ENCODE data around the gene LCNL1.

Gene LCNL1

DNA sequence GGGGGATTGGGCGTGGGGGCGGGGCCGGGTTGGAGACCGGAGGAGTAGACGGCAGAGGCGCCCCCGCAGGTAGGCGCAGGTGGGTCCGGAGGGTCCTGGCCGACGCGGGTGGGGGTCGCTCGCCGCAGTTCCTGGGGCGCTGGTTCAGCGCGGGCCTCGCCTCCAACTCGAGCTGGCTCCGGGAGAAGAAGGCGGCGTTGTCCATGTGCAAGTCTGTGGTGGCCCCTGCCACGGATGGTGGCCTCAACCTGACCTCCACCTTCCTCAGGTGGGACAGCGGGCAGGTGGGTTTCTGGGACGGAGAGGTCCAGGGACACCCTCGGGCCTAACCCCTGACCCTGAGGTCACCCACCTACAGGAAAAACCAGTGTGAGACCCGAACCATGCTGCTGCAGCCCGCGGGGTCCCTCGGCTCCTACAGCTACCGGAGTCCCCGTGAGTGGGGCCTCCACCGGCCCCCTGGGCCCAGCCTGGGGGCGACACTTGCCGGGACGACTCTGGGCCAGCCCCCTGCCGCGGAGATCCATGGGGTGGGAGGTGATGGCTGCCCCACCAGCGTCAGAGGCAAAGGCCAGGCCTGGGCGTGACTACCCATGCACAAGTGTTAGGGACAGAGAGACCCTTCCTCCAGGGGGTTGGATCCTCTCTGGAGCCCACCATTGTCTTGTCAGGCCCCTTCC lies 3.8 kb upstream of the LCNL1 start:
- 71% methylated on average over 40 to 41 of the region's 41 CpGs for WGBS, 2 experiments (ENCODE audit: insufficient coverage in 2 of 2)
- Histone ChIP-seq H3K9me3 (ENCODE audit: control insufficient read depth, low read length) (no peaks in the 10 kb centered on the region), H3K4me1 (ENCODE audit: control insufficient read depth, insufficient read depth, low read length, poor library complexity, severe bottlenecking) (peaks cover 14% of the 10 kb centered on the region), H3K36me3 (ENCODE audit: control insufficient read depth, insufficient read depth, low read length) (no peaks in the 10 kb centered on the region), H3K4me3 (ENCODE audit: extremely low read depth, insufficient read depth, low read length, poor library complexity, severe bottlenecking) (no peak overlapping the region), H3K27ac (ENCODE audit: low read depth, low read length, severe bottlenecking) (no peak overlapping the region)

DNA sequence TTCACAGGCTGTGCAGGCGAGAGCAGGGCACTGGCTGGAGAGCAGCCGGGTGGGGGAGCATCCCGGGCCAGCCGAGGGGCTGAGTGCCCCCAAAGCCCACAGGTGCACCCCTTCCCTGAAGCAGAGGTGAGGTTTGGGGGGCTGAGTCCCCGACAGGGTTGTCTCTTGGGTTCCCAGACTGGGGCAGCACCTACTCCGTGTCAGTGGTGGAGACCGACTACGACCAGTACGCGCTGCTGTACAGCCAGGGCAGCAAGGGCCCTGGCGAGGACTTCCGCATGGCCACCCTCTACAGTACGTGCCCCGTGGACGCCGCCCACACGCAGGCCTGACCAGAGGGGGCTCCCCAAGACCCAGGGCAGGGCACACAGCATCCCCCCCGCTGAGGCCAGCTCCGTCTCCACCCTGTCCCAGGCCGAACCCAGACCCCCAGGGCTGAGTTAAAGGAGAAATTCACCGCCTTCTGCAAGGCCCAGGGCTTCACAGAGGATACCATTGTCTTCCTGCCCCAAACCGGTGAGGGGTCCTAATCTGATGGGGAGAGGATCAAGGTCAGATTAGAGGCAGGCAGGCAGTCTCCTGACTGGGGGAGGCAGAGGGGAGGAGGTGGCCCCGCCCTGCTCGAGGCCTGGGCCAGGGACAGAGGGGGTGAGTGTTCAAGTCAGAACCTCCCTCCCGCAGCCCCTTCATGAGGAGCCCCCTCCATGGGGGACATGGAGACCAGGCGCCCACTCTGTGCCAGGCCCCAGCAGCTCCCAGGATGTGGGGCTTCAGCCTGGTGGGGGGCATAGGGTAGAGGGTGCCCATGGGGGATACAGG lies 2.8 kb upstream of the LCNL1 start:
- H3K9me3 ChIP-seq (ENCODE audit: control insufficient read depth, low read length): no peaks in the 10 kb centered on the region
- WGBS, 2 experiments (ENCODE audit: insufficient coverage in 2 of 2): 90 to 92% methylated on average over 23 to 26 of the region's 26 CpGs
- no peak overlapping the region for H3K4me3 ChIP-seq (ENCODE audit: extremely low read depth, insufficient read depth, low read length, poor library complexity, severe bottlenecking)
- peaks cover 14% of the 10 kb centered on the region for H3K4me1 ChIP-seq (ENCODE audit: control insufficient read depth, insufficient read depth, low read length, poor library complexity, severe bottlenecking)
- H3K36me3 ChIP-seq (ENCODE audit: control insufficient read depth, insufficient read depth, low read length): no peaks in the 10 kb centered on the region
- no peak overlapping the region for H3K27ac ChIP-seq (ENCODE audit: low read depth, low read length, severe bottlenecking)

DNA sequence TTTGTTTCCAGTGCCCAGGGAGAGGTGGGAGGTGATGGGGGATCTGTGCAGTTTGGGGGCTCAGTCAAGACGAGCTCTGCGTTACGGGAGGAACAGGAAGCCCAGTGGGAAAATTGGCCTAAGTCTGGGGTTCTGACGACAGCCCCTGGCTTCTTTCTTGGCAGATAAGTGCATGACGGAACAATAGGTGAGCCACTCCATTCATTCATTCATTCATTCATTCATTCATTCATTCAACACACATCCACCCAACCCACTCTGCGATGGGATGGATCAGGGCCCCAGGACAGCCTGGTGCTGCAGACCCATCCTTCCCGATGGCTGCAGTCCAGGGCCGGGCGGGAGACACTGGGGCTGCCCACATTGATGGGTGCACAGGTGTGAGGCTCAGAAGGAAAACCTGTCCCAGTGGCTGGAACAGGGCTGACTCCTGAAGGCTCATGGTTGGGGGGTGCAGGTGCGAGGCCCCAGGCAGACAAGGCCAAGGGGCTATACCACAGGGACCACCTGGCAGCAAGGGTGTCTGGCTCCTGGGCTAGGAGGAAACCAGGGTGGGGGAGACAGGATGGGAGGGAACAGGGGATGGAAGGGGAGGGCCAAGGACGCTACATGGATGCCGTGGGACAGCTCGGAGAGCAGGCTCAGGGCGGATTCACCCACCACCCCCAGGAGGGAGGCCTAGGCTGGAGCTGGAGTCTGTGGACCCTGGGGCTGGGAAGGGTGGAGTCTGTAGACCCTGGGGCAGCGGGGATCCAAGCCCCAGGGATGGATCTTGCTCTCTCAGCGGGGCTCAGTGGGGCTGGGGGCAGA lies 1.9 kb upstream of the LCNL1 start:
- WGBS, 2 experiments (ENCODE audit: insufficient coverage in 2 of 2): 97% methylated on average over 11 to 13 of the region's 16 CpGs
- no peaks in the 10 kb centered on the region for H3K9me3 ChIP-seq (ENCODE audit: control insufficient read depth, low read length)

DNA sequence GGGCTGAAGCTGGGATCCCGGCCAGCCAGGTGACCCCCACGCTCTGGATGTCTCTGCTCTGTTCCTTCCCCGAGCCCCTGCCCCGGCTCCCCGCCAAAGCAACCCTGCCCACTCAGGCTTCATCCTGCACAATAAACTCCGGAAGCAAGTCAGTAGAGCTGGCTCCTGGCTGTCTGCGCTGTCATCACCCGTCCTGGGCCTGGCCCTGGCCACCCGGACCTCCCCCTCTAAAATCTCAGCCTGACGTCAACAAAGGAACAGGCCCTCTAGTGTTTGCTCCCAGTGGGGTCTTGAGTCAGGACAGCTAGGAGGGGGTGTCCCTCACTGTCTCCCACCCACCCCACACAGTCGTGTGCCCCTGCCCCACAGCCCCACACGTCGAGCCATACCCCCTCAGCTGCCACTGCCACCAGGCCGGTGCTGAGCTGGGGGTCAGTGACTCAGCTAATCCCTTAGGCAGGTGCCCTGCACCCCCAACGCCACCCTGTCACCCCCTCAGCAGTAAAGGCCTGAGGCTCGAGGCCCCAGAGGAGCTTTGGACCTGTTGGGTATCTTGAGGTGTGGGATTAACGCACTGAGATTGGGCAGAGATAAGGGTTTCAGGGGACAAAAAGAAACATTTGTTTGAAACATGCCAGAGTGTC lies 1.1 kb upstream of the LCNL1 start:
- no peaks in the 10 kb centered on the region for H3K9me3 ChIP-seq (ENCODE audit: control insufficient read depth, low read length)
- peaks cover 14% of the 10 kb centered on the region for H3K4me1 ChIP-seq (ENCODE audit: control insufficient read depth, insufficient read depth, low read length, poor library complexity, severe bottlenecking)
- no peak overlapping the region for H3K27ac ChIP-seq (ENCODE audit: low read depth, low read length, severe bottlenecking)
- H3K36me3 ChIP-seq (ENCODE audit: control insufficient read depth, insufficient read depth, low read length): no peaks in the 10 kb centered on the region
- no peak overlapping the region for H3K4me3 ChIP-seq (ENCODE audit: extremely low read depth, insufficient read depth, low read length, poor library complexity, severe bottlenecking)
- WGBS, 2 experiments (ENCODE audit: insufficient coverage in 2 of 2): 87 to 88% methylated on average over 6 to 11 of the region's 17 CpGs

More for the DNA sequence above, 1.9 kb upstream of the LCNL1 start:
- H3K4me3 ChIP-seq (ENCODE audit: extremely low read depth, insufficient read depth, low read length, poor library complexity, severe bottlenecking): no peak overlapping the region
- peaks cover 14% of the 10 kb centered on the region for H3K4me1 ChIP-seq (ENCODE audit: control insufficient read depth, insufficient read depth, low read length, poor library complexity, severe bottlenecking)
- H3K36me3 ChIP-seq (ENCODE audit: control insufficient read depth, insufficient read depth, low read length): no peaks in the 10 kb centered on the region
- no peak overlapping the region for H3K27ac ChIP-seq (ENCODE audit: low read depth, low read length, severe bottlenecking)

DNA sequence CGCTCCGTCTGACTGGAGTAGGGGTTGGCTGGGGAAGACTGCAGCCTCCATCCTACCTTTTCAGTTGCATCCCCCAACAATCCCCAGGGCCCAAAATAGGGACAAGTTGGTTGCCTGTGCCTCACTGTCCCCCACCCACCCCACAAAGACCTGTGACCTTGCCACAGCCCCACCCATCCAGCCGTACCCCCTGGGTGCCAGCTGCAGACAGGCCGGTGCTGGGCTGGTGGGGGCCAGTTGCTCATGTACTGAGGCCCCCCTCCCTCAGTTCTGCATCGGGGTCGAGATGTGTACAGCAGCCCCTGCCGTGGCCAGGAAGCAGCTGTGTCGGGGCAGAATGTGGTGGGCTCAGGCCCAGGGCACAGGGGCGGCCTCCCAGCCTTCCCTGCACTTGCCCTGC lies 374 bp downstream of the LCNL1 start:
- H3K36me3 ChIP-seq (ENCODE audit: control insufficient read depth, insufficient read depth, low read length): no peaks in the 10 kb centered on the region
- 88 to 93% methylated on average over 7 of the region's 9 CpGs for WGBS, 2 experiments (ENCODE audit: insufficient coverage in 2 of 2)
- no peaks in the 10 kb centered on the region for H3K9me3 ChIP-seq (ENCODE audit: control insufficient read depth, low read length)
- H3K27ac ChIP-seq (ENCODE audit: low read depth, low read length, severe bottlenecking): no peak overlapping the region
- no peak overlapping the region for H3K4me3 ChIP-seq (ENCODE audit: extremely low read depth, insufficient read depth, low read length, poor library complexity, severe bottlenecking)
- H3K4me1 ChIP-seq (ENCODE audit: control insufficient read depth, insufficient read depth, low read length, poor library complexity, severe bottlenecking): peaks cover 14% of the 10 kb centered on the region

DNA sequence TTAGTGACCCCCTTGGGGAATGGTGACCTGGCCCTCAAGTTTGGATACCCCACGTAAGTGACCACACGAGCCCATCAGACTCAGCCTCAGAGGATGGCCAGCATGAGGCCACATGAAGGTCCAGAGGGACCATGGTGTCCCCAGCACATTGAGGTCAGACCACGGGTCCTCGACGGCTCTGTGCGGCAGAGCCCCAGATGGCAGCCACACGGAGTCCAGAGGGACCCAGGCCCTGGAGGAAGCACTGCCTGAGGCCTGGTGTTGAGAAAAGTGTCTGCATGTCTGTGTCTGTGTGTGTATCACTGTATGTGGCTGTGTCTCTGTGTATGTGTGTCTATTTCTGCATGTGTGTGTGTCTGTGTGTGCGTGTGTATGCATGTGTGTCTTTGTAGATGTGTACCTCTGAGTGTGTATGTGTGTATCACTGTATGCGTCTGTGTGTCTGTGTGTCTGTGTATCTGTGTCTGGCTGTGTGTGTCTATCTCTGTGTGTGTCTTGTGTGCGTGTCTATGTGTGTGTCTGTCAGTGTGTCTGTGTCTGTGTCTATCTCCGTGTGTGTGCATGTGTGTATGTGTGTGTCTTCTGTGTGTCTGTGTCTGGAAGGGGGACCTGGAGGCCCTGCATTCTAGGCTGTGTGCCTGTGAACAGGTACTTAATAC lies 992 bp downstream of the LCNL1 start:
- H3K9me3 ChIP-seq (ENCODE audit: control insufficient read depth, low read length): no peaks in the 10 kb centered on the region
- no peaks in the 10 kb centered on the region for H3K36me3 ChIP-seq (ENCODE audit: control insufficient read depth, insufficient read depth, low read length)
- peaks cover 14% of the 10 kb centered on the region for H3K4me1 ChIP-seq (ENCODE audit: control insufficient read depth, insufficient read depth, low read length, poor library complexity, severe bottlenecking)
- whole genome bisulfite sequencing, 2 experiments (ENCODE audit: insufficient coverage in 2 of 2): 86 to 93% methylated on average over 10 of the region's 11 CpGs
- H3K27ac ChIP-seq (ENCODE audit: low read depth, low read length, severe bottlenecking): no peak overlapping the region
- no peak overlapping the region for H3K4me3 ChIP-seq (ENCODE audit: extremely low read depth, insufficient read depth, low read length, poor library complexity, severe bottlenecking)

DNA sequence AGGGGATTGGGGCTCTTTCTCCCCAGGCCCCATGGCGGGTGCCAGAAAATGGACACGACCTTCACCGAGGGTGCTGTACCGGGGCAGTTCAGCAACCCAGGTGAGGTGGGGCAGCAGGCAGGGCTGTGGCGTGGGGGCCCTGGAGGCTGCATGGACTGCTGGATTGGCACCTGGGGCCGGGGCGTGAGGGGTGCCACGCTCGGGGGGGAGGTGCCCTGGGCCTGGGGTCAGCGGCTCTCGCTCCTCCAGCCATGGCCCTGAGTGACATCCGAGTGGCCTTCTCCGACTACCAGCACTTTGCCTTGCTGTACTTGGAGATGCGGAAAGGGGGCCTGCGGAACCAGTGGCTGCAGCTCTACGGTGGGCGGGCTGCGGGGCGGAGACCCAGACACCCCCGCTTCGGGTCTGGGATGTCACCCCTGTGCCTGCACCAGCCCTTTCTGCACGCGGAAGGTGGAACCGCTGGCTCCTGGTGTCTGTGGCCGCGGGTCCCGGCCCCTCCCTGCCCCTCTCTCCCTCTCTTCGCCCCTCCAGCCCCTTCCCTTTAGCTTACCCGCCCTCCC lies 1.8 kb downstream of the LCNL1 start:
- Histone ChIP-seq H3K36me3 (ENCODE audit: control insufficient read depth, insufficient read depth, low read length) (no peaks in the 10 kb centered on the region), H3K27ac (ENCODE audit: low read depth, low read length, severe bottlenecking) (no peak overlapping the region), H3K4me3 (ENCODE audit: extremely low read depth, insufficient read depth, low read length, poor library complexity, severe bottlenecking) (no peak overlapping the region), H3K4me1 (ENCODE audit: control insufficient read depth, insufficient read depth, low read length, poor library complexity, severe bottlenecking) (peaks cover 14% of the 10 kb centered on the region), H3K9me3 (ENCODE audit: control insufficient read depth, low read length) (no peaks in the 10 kb centered on the region)
- 79 to 83% methylated on average over 21 to 28 of the region's 29 CpGs for WGBS, 2 experiments (ENCODE audit: insufficient coverage in 2 of 2)

DNA sequence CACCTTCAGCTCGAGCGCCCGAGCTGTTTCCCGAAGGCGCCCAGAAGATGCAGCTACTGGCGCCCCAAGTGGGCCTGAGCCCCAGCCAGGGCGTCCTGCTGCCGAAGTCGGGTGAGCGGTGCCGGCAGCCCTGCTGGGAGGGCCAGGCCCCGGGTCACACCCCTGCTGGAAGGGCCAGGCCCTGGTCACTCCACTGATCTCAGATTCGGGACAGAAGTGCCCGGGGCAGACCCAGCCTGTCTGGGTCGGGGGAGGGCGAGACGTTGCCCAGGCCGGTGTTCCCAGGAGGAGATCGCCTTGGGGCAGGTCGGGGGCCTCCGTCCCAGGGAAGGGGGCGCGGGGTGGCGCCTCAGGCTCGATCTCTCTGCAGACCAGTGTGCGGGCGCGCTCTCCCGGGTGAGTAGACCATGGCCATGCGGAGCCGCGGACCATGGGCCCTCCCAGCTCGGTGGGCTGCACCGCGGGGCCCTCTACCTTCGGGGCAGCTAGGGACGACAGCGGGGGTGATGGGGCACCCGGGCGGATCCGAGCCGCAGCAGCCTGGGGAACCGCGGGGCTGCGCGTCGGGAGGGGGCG lies 2.3 kb downstream of the LCNL1 start:
- Histone ChIP-seq H3K36me3 (ENCODE audit: control insufficient read depth, insufficient read depth, low read length) (no peaks in the 10 kb centered on the region), H3K4me3 (ENCODE audit: extremely low read depth, insufficient read depth, low read length, poor library complexity, severe bottlenecking) (no peak overlapping the region), H3K27ac (ENCODE audit: low read depth, low read length, severe bottlenecking) (no peak overlapping the region), H3K4me1 (ENCODE audit: control insufficient read depth, insufficient read depth, low read length, poor library complexity, severe bottlenecking) (peaks cover 14% of the 10 kb centered on the region), H3K9me3 (ENCODE audit: control insufficient read depth, low read length) (no peaks in the 10 kb centered on the region)
- WGBS, 2 experiments (ENCODE audit: insufficient coverage in 2 of 2): 72 to 79% methylated on average over 42 to 45 of the region's 48 CpGs

DNA sequence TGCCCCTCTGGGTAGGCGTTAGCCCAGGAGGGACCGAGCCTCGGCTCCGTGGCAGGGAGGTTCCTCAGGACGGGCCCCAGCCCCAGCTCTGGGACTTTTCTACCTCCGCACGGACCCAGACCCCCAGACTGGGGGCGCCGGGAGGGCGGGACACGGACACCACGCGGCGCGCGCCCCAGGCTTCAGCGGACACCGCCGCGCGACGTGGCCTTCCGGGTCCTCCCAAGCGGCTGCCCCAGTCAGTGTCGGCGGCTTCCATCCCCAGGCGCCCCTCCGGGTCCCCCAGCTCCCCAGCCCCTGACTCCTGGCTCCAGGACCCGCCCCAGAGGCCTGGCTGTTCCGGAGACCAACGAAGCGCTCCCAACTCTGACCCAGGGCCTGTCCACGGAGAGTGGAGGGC lies 3.1 kb downstream of the LCNL1 start:
- 76 to 79% methylated on average over 30 to 33 of the region's 33 CpGs for WGBS, 2 experiments (ENCODE audit: insufficient coverage in 2 of 2)

More for the DNA sequence above, 3.1 kb downstream of the LCNL1 start:
- peaks cover 11% of the 10 kb centered on the region for H3K4me1 ChIP-seq (ENCODE audit: control insufficient read depth, insufficient read depth, low read length, poor library complexity, severe bottlenecking)
- no peak overlapping the region for H3K27ac ChIP-seq (ENCODE audit: low read depth, low read length, severe bottlenecking)
- H3K36me3 ChIP-seq (ENCODE audit: control insufficient read depth, insufficient read depth, low read length): no peaks in the 10 kb centered on the region
- no peak overlapping the region for H3K4me3 ChIP-seq (ENCODE audit: extremely low read depth, insufficient read depth, low read length, poor library complexity, severe bottlenecking)
- peaks cover 5% of the 10 kb centered on the region for H3K9me3 ChIP-seq (ENCODE audit: control insufficient read depth, low read length)
